ENCODE measurements around the gene TCHH. TPM values are rescaled to one million over a fixed set of nuclear protein-coding genes. Genes with fewer than 3 reads are reported as not detected.

The TCHH gene
- total RNA-seq, 2 donors from 2014 or later, result 0.14 to 0.23 TPM

DNA sequence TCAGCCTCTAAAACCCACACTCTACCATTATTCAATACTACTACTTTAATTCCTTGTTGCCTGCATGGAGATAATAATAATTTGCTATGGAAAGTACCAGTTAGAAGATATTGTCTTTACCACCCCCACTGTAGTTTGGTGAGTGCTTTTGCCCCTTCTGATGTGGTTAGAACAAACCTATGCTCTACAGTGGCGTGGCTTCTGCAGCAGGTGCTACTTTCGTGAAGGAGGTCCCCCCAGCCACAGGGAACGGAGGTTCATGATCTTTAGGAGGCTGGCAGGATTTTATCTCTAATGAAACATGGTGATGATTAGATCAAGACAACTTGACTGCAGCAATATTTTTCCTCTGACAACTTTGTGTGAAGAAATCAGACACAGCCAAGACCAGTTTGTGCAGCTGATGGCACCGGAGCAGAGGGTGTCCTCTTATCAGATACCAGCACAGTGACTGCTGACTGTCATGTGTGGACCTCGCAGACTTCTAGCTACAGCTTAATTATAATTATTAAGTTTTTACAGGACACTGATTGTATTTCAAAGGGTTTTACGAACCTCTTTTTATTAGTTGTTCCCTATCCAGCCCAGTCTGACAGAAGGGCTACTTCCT is 10.7 kb upstream of the TCHH start:
- intact Hi-C loops (cut with DNase I), result loop anchor here in 1 of 2 donors (5.0 kb wide), 1 partner anchor 361 kb away; no protein-coding TSS in a partner anchor
- no peak for DNase-seq (ENCODE audit: low spot score)

DNA sequence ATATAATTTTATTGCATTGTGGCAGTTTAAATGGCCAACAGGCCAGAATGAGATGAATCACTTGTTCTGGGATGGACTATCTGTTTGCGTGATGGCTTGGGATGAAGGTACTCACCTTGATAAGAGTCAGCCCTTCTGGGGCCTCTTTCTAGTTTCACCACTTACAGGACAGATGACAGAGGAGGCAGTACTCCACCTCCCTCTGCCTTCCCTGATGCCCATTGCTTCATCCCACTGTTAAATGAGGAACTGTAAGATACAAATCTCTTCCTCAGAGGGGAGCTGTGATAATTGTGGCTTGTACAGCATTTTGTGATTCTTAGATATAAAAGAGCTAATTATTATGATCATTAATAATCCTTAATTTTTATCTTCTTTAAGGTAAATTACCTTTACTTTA is 3.7 kb upstream of the TCHH start:
- no peak for DNase-seq (ENCODE audit: low spot score)
- intact Hi-C loops (cut with DNase I), result no loop called here

DNA sequence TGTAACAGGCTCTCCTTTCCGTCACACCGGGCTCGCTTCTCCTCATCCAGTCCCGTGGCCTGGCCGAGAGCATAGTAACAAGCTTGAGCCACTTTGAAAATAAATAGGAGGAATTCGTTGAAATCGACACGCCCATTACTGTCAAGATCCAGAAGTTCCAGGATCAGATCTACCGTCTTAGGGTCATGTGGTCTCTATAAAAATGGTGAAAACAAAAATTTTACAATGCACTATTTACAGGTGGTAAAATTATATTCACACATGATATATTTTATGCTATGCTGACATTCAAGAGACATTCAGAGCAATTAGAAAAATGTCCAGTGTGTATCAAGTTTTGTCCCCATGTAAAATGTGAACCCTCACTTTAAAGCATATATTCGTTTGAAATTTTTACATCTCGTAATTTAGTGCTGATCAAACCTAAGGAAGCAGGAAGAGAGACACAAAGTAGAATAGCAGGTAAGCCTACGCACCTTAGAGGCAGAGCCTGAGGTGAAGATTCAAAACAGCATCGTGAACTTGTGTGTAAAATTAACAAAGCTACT is 2.3 kb downstream of the TCHH start:
- no peak for DNase-seq (ENCODE audit: low spot score)
- intact Hi-C loops (cut with DNase I), result no loop called here

DNA sequence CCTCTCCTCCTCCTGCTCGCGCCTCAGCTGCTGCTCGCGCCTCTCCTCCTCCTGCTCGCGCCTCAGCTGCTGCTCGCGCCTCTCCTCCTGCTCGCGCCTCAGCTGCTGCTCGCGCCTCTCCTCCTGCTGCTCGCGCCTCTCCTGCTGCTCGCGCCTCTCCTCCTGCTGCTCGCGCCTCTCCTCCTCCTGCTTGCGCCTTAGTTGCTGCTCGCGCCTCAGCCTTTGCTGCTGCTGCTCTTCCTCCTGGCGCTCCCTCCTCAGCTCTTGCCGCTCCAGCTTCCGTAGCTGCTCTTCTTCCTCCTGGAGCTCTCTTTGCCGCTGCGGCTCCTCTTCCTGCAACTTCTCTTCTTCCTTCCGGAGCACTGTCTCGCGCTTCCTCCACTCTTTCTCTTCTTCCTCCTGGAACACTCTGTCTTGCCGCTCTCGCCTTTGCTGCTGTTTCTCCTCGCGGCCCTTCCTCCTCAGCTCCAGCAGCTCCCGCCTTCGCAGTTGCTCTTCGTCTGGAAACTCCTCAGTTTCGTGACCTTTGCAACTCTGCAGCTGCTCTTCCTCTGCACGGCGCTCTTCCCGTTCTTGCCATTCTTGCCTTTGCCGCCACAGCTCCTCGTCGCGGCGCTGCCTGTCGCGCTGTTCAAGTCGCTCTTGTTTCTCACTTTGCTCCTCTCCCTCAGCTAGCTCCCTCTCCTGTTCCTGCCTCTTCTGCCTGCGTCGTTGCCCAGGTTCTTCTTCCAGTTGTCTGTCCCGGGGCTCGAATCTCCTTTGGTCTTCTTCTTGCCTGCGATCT is 3.0 kb downstream of the TCHH start:
- DNase-seq (ENCODE audit: low spot score), result peak; percentile 68
- intact Hi-C loops (cut with DNase I), result no loop called here

DNA sequence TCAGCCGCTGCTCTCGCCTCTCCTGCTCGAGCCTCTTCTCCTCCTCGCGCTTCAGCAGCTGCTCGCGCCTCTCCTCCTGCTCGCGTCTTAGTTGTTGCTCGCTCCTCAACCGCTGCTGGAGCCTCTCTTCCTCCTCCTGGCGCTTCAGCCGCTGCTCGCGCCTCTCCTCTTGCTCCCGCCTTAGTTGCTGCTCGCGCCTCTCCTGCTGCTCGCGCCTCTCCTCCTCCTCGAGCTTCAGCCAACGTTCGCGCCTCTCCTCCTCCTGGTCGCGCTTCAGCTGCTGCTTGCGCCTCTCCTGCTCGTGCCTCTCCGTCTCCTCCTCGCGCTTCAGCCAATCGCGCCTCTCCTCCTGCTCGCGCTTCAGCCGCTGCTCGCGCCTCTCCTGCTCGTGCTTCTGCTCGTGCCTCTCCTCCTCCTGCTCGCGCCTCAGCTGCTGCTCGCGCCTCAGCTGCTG is 3.7 kb downstream of the TCHH start:
- peak; percentile 76 for DNase-seq (ENCODE audit: low spot score)
- intact Hi-C loops (cut with DNase I), result no loop called here

DNA sequence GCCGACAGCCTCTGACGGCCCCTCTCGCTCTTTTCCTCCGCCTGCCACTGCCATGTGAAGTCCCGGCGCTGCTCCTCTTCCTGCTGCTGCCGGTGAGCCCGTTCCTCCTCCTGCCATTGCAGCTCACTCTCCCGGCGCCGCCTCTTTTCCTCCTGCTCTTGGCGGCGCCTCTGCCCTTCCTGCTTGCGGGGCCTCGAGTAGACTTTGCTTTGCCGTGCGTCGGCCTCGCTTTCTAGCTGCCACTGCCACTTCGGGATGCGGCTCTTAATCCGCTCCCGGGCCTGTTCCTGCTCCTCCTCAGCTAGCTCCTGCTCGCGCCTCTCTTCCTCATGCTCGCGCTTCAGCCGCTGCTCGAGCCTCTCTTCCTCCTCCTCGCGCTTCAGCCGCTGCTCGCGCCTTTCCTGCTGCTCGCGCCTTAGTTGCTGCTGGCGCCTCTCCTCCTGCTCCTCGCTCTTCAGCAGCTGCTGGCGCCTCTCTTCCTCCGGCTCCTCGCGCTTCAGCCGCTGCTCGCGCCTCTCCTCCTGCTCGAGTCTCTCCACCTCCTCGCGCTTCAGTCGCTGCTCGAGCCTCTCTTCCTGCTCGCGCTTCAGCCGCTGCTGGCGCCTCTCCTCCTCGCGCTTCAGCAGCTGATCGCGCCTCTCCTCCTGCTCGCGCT is 4.3 kb downstream of the TCHH start:
- DNase-seq (ENCODE audit: low spot score), result peak; percentile 79
- intact Hi-C loops (cut with DNase I), result no loop called here

DNA sequence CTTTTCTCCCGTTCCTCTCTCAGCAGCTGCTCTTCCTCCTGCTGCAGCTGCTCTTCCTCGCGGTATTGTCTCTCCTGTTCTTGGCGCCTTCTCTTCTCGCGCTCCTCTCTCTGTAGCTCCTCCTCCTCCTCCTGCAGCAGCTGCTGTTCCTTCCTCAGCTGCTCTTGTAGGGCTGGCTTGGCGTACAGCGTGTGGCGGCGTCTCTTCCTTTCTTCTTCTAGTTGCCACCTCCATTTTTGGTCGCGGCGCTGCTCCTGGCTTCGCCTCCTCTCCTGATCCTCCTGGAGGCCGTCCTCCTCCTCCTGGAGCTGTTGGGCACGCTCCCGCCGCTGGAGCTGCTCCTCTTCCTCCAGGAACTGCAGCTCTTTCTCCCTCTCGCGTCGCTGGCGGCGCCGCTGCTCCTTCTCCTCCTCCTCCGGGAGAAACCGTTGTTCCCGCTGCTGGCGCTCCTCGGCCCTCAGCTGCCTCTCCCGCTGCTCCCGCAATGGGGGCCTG is 4.8 kb downstream of the TCHH start:
- intact Hi-C loops (cut with DNase I), result no loop called here
- peak; percentile 78 for DNase-seq (ENCODE audit: low spot score)

DNA sequence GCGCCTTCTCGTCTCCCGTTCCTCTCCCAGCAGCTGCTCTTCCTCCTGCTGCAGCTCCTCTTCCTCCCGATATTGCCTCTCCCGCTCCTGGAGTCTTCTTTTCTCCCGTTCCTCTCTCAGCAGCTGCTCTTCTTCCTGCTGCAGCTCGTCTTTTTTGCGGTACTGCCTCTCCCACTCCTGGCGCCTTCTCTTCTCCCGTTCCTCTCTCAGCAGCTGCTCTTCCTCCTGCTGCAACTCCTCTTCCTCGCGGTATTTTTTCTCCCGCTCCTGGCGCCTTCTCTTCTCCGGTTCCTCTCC is 5.3 kb downstream of the TCHH start:
- intact Hi-C loops (cut with DNase I), result no loop called here
- no peak for DNase-seq (ENCODE audit: low spot score)

DNA sequence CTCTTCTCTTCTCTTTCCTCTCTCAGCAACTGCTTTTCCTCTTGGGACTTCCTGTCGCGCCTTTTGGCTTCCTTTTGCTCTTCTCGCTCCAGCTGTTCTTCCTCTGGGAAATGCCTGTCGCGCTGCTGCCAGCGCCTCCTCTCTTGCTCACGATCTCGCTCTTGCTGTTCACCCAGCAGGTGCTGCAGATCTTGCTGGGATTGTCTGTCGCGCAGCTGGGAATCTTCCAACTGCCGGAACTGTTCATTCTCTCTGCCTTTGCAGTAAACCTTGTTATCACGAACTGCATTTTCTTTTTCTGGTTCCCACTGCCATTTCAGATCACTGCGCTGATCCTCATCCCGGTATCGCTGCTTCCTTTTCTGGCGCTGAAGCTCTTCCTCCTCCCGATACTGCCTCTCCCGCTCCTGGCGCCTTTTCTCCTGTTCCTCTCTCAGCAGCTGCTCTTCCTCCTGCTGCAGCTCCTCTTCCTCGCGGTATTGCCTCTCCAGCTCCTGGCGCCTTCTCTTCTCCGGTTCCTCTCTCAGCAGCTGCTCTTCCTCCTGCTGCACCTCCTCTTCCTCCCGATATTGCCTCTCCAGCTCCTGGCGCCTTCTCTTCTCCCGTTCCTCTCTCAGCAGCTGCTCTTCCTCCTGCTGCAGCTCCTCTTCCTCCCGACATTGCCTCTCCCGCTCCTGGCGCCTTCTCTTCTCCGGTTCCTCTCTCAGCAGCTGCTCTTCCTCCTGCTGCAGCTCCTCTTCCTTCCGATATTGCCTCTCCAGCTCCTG is 5.8 kb downstream of the TCHH start:
- intact Hi-C loops (cut with DNase I), result no loop called here
- no peak for DNase-seq (ENCODE audit: low spot score)

DNA sequence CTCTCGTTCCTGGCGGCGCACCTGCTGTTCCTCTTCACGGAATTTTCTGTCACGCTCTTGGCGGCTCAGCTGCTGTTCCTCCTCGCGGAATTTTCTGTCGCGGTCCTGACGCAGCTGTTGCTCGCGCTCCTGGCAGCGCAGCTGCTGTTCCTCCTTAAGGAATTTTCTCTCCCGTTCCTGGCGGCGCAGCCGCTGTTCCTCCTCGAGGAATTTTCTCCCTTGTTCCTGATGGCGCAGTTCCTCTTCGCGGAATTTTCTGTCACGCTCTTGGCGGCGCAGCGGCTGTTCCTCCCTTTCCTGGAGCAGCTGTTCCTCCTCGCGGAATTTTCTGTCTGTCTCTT is 6.4 kb downstream of the TCHH start:
- intact Hi-C loops (cut with DNase I), result no loop called here
- no peak for DNase-seq (ENCODE audit: low spot score)

DNA sequence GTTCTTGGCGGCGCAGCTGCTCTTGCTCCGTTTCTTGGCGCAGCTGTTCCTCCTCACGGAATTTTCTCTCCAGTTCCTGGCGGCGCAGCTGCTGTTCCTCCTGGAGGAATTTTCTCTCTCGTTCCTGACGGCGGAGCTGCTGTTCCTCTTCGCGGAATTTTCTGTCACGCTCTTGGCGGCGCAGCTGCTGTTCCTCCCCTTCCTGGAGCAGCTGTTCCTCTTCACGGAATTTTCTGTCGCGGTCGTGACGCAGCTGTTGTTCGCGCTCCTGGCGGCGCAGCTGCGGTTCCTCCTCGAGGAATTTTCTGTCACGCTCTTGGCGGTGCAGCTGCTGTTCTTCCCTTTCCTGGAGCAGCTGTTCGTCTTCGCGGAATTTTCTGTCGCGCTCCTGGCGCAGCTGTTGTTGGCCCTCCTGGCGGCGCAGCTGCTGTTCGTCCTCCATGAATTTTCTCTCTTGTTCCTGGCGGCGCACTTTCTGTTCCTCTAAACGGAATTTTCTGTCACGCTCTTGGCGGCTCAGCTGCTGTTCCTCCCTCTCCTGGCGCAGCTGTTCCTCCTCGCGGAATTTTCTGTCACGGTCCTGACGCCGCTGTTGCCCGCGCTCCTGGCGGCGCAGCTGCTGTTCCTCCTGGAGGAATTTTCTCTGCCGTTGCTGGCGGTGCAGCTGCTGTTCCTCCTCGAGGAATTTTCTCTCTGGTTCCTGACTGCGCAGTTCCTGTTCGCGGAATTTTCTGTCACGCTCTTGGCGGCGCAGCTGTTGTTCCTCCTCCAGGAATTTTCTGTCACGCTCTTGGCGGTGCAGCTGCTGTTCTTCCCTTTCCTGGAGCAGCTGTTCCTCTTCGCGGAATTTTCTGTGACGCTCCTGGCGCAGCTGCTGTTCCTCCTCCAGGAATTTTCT is 7.0 kb downstream of the TCHH start:
- DNase-seq (ENCODE audit: low spot score), result no peak
- intact Hi-C loops (cut with DNase I), result no loop called here

DNA sequence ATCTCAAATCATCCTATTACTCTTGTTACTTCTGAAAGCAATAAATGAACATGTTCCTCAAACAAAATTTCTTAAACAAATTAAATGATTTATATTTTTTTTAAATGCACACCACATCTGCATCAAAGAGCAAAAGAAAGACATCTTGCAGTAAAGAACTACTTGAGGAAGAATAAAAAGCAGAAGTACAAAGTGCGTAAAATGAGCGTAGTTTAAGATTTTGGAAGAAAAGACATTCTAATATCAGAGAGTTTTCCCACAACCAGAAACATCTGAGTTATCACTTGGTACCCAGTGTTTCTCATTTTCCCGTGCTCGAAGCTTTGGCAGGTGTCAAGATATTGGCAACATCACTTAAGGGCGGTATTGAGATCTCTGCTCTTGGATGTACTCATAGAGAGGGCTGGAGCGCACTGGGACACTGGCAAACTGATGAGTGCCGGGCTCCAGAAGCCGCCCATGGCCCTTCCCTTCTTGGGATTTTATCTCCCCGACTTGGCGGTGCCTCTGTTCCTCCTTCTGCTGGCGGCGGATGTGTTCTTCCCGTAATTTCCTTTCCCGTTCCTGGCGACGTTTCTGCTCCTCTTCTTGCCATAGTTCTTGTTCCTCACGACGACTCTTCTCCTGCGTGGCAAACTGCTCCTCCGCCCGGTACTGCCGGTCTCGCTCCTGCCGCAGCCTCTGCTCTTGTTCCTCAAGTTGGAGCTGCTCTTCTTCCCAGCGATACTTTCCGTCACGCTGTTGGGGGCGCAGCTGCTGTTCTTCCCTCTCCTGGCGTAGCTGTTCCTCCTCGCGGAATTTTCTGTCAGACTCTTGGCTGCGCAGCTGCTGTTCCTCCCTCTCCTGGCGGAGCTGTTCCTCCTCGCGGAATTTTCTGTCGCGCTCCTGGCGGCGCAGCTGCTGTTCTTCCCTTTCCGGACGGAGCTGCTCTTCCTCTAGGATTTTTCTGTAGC is 7.9 kb downstream of the TCHH start:
- intact Hi-C loops (cut with DNase I), result no loop called here
- no peak for DNase-seq (ENCODE audit: low spot score)

DNA sequence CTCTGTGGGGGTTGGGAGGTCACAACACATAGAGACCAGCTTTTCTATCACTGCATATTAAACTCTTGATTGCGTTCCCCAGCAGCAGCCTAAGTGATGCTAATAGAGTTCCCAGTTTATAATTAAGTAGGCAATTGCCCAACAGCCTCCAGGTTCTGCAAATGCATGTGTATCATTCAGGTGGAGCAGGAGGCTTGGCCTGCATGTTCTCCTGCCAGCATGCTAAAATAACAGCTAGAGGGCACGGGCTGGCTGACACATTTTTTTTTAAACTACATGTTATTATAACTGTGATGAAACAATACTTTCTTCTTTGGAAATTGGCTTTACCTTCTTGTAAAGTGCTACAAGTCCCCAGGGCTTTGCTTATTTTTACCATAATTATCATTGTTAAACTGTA is 10.4 kb downstream of the TCHH start:
- no peak for DNase-seq (ENCODE audit: low spot score)
- intact Hi-C loops (cut with DNase I), result no loop called here

DNA sequence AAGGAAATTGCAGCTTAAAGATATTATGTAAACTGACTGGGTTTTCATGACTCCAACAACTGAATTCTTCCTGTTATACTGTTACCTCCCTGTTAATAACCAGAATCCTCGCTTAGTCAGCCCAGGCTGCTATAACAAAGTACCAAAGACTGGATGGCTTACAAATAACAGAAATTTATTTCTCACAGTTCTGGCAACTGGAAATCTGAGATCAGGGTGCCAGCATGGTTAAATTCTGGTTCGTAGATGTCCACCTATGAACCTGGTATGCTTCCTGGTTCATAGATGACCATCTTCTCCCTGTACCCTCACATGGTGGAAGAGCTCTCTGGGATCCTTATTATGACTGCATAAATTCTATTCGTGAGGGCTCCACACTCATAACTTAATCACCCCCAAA is 18.3 kb downstream of the TCHH start:
- intact Hi-C loops (cut with DNase I), result no loop called here
- no peak for DNase-seq (ENCODE audit: low spot score)

DNA sequence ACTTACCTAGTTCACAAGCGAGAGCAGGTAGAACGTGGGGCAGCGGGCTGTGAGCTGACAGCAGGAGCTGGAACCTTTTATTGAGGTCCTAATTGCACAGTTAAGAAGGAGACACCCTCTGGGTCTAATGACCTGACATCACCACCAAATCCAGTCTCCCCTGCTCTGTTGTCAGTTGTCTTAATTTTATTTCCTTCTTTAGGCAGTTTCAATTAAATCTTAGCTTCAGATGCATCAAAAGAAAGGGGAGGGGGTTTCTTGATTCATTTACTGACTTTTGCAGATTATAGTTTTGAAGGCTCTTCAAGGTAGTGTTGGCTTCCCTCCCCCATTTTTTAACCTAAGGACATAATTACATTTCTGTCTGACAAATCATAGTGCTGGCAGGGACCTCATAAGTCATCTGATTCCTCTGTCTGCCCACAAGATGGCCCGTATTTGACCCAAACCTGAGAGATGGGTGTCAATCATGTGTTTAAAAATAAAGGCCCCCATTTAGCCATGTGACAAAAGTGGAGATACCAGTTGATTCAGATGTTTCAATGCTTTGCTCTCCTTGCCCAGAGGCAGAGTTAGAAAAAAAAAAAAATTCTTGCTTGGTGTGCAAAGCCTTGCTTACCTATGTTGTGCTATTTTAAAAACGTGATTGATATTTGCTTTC is 26.1 kb downstream of the TCHH start, which contains the start of gene TCHHL1:
TCHHL1 (minus strand) TSS at position 51 of the 661 bp plus-strand sequence. CDS start 921 bp downstream, outside the sequence.
- intact Hi-C loops (cut with DNase I), result no loop called here
- DNase-seq (ENCODE audit: low spot score), result no peak

DNA sequence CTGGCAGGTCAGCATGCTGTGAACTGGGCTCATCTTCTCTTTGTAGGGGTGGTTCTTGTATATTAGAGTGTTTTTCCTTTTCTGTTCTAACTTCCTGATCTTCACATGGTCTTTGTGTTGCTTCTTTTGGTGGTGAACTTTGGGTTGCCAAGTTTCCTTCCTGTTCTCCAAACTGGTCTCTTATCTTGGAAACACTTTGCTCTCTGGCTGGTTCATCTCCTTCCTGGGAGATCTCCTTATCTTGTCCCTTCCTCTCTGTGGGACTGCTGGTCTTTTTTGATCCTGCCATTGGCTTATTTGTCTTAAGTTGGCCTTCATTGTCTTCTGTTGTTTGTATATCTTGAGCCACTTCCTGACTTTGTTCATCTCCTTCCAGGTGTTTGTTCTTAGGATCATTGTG is 28.5 kb downstream of the TCHH start:
- intact Hi-C loops (cut with DNase I), result no loop called here
- no peak for DNase-seq (ENCODE audit: low spot score)

DNA sequence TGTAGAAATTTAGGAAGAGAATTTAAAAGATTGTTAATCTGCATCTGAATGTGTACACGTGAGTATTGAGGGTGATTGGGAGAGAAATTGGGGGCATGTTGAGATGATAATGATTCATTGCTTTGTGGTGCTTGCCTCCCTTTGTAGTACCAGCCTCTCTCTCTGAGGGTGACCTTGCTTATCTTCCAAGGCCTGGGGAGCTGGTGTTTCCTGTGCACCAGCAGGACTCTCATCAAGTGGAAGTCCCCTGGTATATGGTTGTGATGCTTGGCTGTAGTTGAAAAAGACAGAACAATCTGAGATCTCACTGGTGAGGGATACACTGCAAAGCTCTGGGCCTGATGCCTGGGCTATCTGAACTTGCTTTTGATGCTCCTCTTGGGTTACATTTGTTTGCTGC is 30.4 kb downstream of the TCHH start:
- intact Hi-C loops (cut with DNase I), result no loop called here

More for the DNA sequence above, 30.4 kb downstream of the TCHH start:
- no peak for DNase-seq (ENCODE audit: low spot score)
